Measurements from ENCODE around the gene SIM2. TPM values are rescaled to one million over a fixed set of nuclear protein-coding genes. Genes with fewer than 3 reads are reported as not detected.
A peak's percentile ranks its signal among the peaks of the same experiment; 100 is the strongest.

SIM2 gene
- total RNA-seq, 1 donor from 2014 or later: 9.2 TPM

- Histone ChIP-seq H3K9ac (ENCODE audit: low read length) (peak overlapping the region; percentile 44), H3K79me2 (ENCODE audit: insufficient read depth, low read length) (no peaks in the 10 kb centered on the region), H3K27ac (ENCODE audit: low read depth, low read length) (peak overlapping the region; percentile 67), H3K9me3 (ENCODE audit: insufficient read depth, low read depth, low read length) (no peaks in the 10 kb centered on the region), H3K4me2 (ENCODE audit: low read length) (peak overlapping the region; percentile 38), H3K27me3 (ENCODE audit: insufficient read depth, low read length) (no peaks in the 10 kb centered on the region), H3K4me1 (ENCODE audit: insufficient read depth, low read length) (peaks cover 45% of the 10 kb centered on the region), H2AFZ (ENCODE audit: low read depth, low read length) (no peak overlapping the region), H3K4me3 (ENCODE audit: insufficient read depth, low read depth, low read length) (no peak overlapping the region), H3K36me3 (ENCODE audit: insufficient read depth, low read length) (no peaks in the 10 kb centered on the region), H4K20me1 (ENCODE audit: insufficient read depth, low read length) (no peaks in the 10 kb centered on the region)
- peak overlapping the region; percentile 97 for H3K27ac Mint-ChIP-seq (ENCODE audit: unreplicated experiment)
- peaks cover 1% of the 10 kb centered on the region for H3K9me3 Mint-ChIP-seq (ENCODE audit: unreplicated experiment)
- DNase-seq (ENCODE audit: low read depth): peak; percentile 43
- no peak for FAIRE-seq
- TF ChIP-seq EZH2 (IDR thresholded peaks at IDR 0.05; ENCODE audit: insufficient read depth, low read length) (no peak), CTCF (IDR thresholded peaks at IDR 0.05; ENCODE audit: insufficient read depth, low read depth, low read length) (no peak)
- H3K36me3 Mint-ChIP-seq (ENCODE audit: low read depth, unreplicated experiment): no peaks in the 10 kb centered on the region
- peaks cover 34% of the 10 kb centered on the region for H3K4me1 Mint-ChIP-seq (ENCODE audit: low read depth, unreplicated experiment)
- H3K27me3 Mint-ChIP-seq (ENCODE audit: low read depth, unreplicated experiment): peaks cover under 1% of the 10 kb centered on the region
- peak overlapping the region; percentile 36 for H3K4me3 Mint-ChIP-seq (ENCODE audit: unreplicated experiment)
These were observed 51.1 kb downstream of the SIM2 start for GRCh38 chr21:36749935-36750575.

DNA sequence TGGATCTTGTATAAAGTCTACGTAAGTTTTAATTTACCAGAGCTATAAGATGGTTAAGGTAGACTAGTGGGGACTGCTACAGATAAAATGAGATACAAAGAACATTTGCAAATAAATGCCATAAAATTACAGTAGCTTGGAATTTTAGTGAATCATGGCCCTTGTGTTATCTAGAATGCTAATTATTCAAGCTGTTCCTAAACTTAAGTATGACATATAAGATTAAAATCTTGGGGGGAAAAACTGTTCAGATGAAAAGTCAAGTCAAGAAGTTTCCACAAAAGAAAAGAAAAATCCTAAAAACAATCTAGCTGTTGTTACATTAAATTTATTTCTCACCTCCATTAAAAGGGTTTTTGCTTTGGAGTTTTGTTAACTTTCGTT, 51.7 kb downstream of the SIM2 start:
- Histone ChIP-seq H3K79me2 (ENCODE audit: insufficient read depth, low read length) (no peaks in the 10 kb centered on the region), H3K27ac (ENCODE audit: low read depth, low read length) (peak overlapping the region; percentile 67), H4K20me1 (ENCODE audit: insufficient read depth, low read length) (no peaks in the 10 kb centered on the region), H3K9ac (ENCODE audit: low read length) (peak overlapping the region; percentile 44), H3K9me3 (ENCODE audit: insufficient read depth, low read depth, low read length) (no peaks in the 10 kb centered on the region), H3K27me3 (ENCODE audit: insufficient read depth, low read length) (no peaks in the 10 kb centered on the region), H2AFZ (ENCODE audit: low read depth, low read length) (no peak overlapping the region), H3K4me1 (ENCODE audit: insufficient read depth, low read length) (peaks cover 45% of the 10 kb centered on the region), H3K4me2 (ENCODE audit: low read length) (peak overlapping the region; percentile 38), H3K4me3 (ENCODE audit: insufficient read depth, low read depth, low read length) (no peak overlapping the region), H3K36me3 (ENCODE audit: insufficient read depth, low read length) (no peaks in the 10 kb centered on the region)
- Mint-ChIP-seq H3K27ac (ENCODE audit: unreplicated experiment) (peak overlapping the region; percentile 97), H3K27me3 (ENCODE audit: low read depth, unreplicated experiment) (no peaks in the 10 kb centered on the region), H3K9me3 (ENCODE audit: unreplicated experiment) (peaks cover 1% of the 10 kb centered on the region), H3K36me3 (ENCODE audit: low read depth, unreplicated experiment) (no peaks in the 10 kb centered on the region), H3K4me1 (ENCODE audit: low read depth, unreplicated experiment) (peaks cover 34% of the 10 kb centered on the region), H3K4me3 (ENCODE audit: unreplicated experiment) (peak overlapping the region; percentile 36)
- DNase-seq (ENCODE audit: low read depth) (peak; percentile 35), FAIRE-seq (peak; percentile 17)
- no peak for TF ChIP-seq CTCF (IDR thresholded peaks at IDR 0.05; ENCODE audit: insufficient read depth, low read depth, low read length)
- TF ChIP-seq EZH2 (IDR thresholded peaks at IDR 0.05; ENCODE audit: insufficient read depth, low read length): no peak

DNA sequence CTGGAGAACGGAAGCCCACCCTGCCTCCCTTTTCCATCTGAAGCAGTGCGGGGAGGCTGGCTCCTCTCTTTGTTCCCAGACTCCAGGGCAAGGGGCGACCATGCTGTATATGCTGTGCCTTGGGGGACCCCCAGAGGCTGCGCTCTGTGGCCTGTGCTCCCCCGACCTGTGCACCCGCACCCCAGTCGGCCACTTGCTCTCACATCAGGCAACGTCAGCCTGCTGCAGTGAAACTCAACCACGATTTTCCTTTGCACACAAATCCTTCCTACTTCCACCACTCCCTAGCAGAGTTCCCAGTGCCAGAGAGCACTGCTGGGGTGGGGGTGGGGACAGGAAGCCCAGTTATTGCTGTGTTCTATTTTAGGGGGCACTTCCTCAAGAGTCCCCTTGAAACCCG, 52.5 kb downstream of the SIM2 start:
- Histone ChIP-seq H3K4me1 (ENCODE audit: insufficient read depth, low read length) (peaks cover 46% of the 10 kb centered on the region), H4K20me1 (ENCODE audit: insufficient read depth, low read length) (no peaks in the 10 kb centered on the region), H3K27ac (ENCODE audit: low read depth, low read length) (no peak overlapping the region), H3K4me2 (ENCODE audit: low read length) (no peak overlapping the region), H3K4me3 (ENCODE audit: insufficient read depth, low read depth, low read length) (no peak overlapping the region), H3K27me3 (ENCODE audit: insufficient read depth, low read length) (no peaks in the 10 kb centered on the region), H3K9me3 (ENCODE audit: insufficient read depth, low read depth, low read length) (no peaks in the 10 kb centered on the region), H2AFZ (ENCODE audit: low read depth, low read length) (no peak overlapping the region), H3K79me2 (ENCODE audit: insufficient read depth, low read length) (no peaks in the 10 kb centered on the region), H3K9ac (ENCODE audit: low read length) (no peak overlapping the region), H3K36me3 (ENCODE audit: insufficient read depth, low read length) (no peaks in the 10 kb centered on the region)
- TF ChIP-seq EZH2 (IDR thresholded peaks at IDR 0.05; ENCODE audit: insufficient read depth, low read length): no peak
- no peak for TF ChIP-seq CTCF (IDR thresholded peaks at IDR 0.05; ENCODE audit: insufficient read depth, low read depth, low read length)
- DNase-seq (ENCODE audit: low read depth): no peak
- Mint-ChIP-seq H3K27ac (ENCODE audit: unreplicated experiment) (peak overlapping the region; percentile 35), H3K27me3 (ENCODE audit: low read depth, unreplicated experiment) (no peaks in the 10 kb centered on the region), H3K36me3 (ENCODE audit: low read depth, unreplicated experiment) (peaks cover 2% of the 10 kb centered on the region), H3K9me3 (ENCODE audit: unreplicated experiment) (peaks cover 1% of the 10 kb centered on the region), H3K4me3 (ENCODE audit: unreplicated experiment) (no peak overlapping the region), H3K4me1 (ENCODE audit: low read depth, unreplicated experiment) (peaks cover 34% of the 10 kb centered on the region)
- no peak for FAIRE-seq

All from astrocyte (in vitro differentiated cells and primary cell).